HL-60 (cell line): ENCODE measurements around the gene MCAM.

Experiments
- DNase-seq, 2 experiments: peaks; one replicate each; pipeline ENCODE4 v3.0.0-alpha.2; 2010 to 2020; ENCODE audit warnings: low read depth in 1 of 2, low spot score in 1 of 2
- H3K27ac ChIP-seq: fragments of 250-450 bp; sonication (Bioruptor Pico); replicated peaks from 2 replicates; pipeline ENCODE4 v1.5.1; 2020; ENCODE audit warnings: mild to moderate bottlenecking, moderate library complexity
- H3K27me3 ChIP-seq: fragments of 250-450 bp; sonication (Bioruptor Pico); 2 replicates; pipeline ENCODE4 v1.5.1; 2021; ENCODE audit warnings: mild to moderate bottlenecking, moderate library complexity; ENCODE audit not compliant: insufficient read depth, poor library complexity, severe bottlenecking
- H3K4me3 ChIP-seq: replicated peaks from 2 replicates; pipeline ENCODE4 v1.5.1; 2011; ENCODE audit warnings: mild to moderate bottlenecking, control low read depth, low read length; ENCODE audit not compliant: insufficient read depth
- GABPA ChIP-seq: IDR thresholded peaks from 2 replicates; pipeline ENCODE4 v1.6.1; 2012; ENCODE audit warnings: low read depth
- POLR2AphosphoS5 ChIP-seq: IDR thresholded peaks from 2 replicates; pipeline ENCODE4 v1.6.1; 2012; ENCODE audit warnings: low read depth
- SPI1 ChIP-seq: IDR thresholded peaks from 2 replicates; pipeline ENCODE4 v1.6.1; 2012; ENCODE audit warnings: low read depth, mild to moderate bottlenecking, borderline replicate concordance
- TF ChIP-seq, protein P1 (sequence below): IDR thresholded peaks from one replicate; pipeline ENCODE4 v1.5.1; 2011; ENCODE audit warnings: low read length, control low read depth, inconsistent platforms; ENCODE audit not compliant: insufficient read depth
- TF ChIP-seq, protein P2 (sequence below): IDR thresholded peaks from 2 replicates; pipeline ENCODE4 v1.6.1; 2012; ENCODE audit warnings: low read depth; ENCODE audit not compliant: insufficient replicate concordance

MCAM gene

GRCh38 chr11:119363081-119363850, 46.3 kb upstream of the MCAM start:
- no peak overlapping the region for H3K27ac ChIP-seq
- peaks cover 12% of the 10 kb centered on the region for H3K27me3 ChIP-seq
- H3K4me3 ChIP-seq = peak overlapping the region; percentile 31
- TF ChIP-seq, protein P1, sequence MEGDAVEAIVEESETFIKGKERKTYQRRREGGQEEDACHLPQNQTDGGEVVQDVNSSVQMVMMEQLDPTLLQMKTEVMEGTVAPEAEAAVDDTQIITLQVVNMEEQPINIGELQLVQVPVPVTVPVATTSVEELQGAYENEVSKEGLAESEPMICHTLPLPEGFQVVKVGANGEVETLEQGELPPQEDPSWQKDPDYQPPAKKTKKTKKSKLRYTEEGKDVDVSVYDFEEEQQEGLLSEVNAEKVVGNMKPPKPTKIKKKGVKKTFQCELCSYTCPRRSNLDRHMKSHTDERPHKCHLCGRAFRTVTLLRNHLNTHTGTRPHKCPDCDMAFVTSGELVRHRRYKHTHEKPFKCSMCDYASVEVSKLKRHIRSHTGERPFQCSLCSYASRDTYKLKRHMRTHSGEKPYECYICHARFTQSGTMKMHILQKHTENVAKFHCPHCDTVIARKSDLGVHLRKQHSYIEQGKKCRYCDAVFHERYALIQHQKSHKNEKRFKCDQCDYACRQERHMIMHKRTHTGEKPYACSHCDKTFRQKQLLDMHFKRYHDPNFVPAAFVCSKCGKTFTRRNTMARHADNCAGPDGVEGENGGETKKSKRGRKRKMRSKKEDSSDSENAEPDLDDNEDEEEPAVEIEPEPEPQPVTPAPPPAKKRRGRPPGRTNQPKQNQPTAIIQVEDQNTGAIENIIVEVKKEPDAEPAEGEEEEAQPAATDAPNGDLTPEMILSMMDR = no peak
- no peak for TF ChIP-seq POLR2AphosphoS5
- no peak for TF ChIP-seq GABPA
- TF ChIP-seq SPI1 = no peak
- TF ChIP-seq, protein P2, sequence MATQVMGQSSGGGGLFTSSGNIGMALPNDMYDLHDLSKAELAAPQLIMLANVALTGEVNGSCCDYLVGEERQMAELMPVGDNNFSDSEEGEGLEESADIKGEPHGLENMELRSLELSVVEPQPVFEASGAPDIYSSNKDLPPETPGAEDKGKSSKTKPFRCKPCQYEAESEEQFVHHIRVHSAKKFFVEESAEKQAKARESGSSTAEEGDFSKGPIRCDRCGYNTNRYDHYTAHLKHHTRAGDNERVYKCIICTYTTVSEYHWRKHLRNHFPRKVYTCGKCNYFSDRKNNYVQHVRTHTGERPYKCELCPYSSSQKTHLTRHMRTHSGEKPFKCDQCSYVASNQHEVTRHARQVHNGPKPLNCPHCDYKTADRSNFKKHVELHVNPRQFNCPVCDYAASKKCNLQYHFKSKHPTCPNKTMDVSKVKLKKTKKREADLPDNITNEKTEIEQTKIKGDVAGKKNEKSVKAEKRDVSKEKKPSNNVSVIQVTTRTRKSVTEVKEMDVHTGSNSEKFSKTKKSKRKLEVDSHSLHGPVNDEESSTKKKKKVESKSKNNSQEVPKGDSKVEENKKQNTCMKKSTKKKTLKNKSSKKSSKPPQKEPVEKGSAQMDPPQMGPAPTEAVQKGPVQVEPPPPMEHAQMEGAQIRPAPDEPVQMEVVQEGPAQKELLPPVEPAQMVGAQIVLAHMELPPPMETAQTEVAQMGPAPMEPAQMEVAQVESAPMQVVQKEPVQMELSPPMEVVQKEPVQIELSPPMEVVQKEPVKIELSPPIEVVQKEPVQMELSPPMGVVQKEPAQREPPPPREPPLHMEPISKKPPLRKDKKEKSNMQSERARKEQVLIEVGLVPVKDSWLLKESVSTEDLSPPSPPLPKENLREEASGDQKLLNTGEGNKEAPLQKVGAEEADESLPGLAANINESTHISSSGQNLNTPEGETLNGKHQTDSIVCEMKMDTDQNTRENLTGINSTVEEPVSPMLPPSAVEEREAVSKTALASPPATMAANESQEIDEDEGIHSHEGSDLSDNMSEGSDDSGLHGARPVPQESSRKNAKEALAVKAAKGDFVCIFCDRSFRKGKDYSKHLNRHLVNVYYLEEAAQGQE = no peak
- no peak for DNase-seq

- H3K27me3 ChIP-seq = peaks cover 12% of the 10 kb centered on the region
- DNase-seq = no peak
- TF ChIP-seq GABPA = no peak
- TF ChIP-seq SPI1 = no peak
- TF ChIP-seq, protein P1 = no peak
- TF ChIP-seq, protein P2 = no peak
- no peak for TF ChIP-seq POLR2AphosphoS5
- no peak overlapping the region for H3K4me3 ChIP-seq
- no peak overlapping the region for H3K27ac ChIP-seq
Measured at GRCh38 chr11:119362741-119363080, 45.8 kb upstream of the MCAM start.

DNA sequence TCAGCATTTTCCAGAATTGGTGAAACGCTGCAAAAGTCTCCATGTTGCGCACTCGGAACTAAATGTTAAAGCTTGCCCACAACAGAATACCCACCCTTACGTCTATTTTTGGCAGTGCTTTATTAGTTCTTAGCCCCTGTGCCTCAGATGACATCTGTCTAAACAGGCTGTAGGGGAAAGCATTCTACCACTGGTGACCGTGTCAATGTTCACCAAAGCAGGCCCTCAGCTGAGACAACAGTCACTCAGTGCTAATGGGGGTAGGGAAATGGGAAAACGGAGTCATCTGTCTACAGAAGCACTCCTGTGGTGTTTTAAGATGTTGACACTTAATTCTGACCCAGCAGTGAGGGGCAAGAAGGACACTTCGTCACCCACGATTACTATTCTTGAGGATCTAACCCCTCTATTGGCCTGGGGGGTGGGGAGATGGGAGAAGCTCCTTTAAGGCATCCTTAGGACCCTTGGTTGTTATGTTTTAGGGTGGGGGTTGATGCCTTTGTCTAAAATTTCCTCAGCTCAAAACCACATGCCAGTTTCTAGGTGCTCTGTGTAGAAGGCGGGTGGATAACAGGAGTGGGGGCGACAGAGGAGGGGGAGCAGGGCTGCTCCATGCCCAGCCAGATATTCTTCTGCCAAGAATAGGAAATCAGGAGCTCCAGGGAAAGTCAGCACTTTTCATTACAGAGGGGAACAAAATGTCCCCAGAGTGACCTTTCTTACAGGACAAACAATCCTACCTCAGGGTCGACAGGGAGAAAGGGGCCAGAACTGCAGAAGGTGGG, 45.2 kb upstream of the MCAM start:
- Histone ChIP-seq H3K4me3 (no peak overlapping the region), H3K27me3 (peaks cover 12% of the 10 kb centered on the region), H3K27ac (no peak overlapping the region)
- no peak for DNase-seq
- TF ChIP-seq, protein P2 = no peak
- TF ChIP-seq, protein P1 = no peak
- no peak for TF ChIP-seq SPI1
- TF ChIP-seq POLR2AphosphoS5 = no peak
- TF ChIP-seq GABPA = no peak
